Frontal cortex (tissue), 4 donors: Measurements from ENCODE around the gene CXCL16. TPM values are rescaled to one million over a fixed set of nuclear protein-coding genes. Genes with fewer than 3 reads are reported as not detected.

Experiments used
- DNase-seq, 2 donors: peaks; one replicate each; pipeline ENCODE4 v3.0.0; 2012; ENCODE audit warnings: low spot score in 2 of 2
- FAIRE-seq: peaks from 2 replicates; lab custom pipeline; 2012; peaks lifted over from hg19 to GRCh38; lab: Jason Lieb, UNC
- total RNA-seq: library from RNA; depleted of rRNA; stranded (reverse); fragments of >200 nt; gene quantifications from one replicate; pipeline ENCODE4 v1.2.3, GENCODE V29; 2014
- donor health status: control.
- donor health status: control.
- donor health status: control.

CXCL16 gene, protein sequence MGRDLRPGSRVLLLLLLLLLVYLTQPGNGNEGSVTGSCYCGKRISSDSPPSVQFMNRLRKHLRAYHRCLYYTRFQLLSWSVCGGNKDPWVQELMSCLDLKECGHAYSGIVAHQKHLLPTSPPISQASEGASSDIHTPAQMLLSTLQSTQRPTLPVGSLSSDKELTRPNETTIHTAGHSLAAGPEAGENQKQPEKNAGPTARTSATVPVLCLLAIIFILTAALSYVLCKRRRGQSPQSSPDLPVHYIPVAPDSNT
- total RNA-seq: under 0.01 TPM

DNA sequence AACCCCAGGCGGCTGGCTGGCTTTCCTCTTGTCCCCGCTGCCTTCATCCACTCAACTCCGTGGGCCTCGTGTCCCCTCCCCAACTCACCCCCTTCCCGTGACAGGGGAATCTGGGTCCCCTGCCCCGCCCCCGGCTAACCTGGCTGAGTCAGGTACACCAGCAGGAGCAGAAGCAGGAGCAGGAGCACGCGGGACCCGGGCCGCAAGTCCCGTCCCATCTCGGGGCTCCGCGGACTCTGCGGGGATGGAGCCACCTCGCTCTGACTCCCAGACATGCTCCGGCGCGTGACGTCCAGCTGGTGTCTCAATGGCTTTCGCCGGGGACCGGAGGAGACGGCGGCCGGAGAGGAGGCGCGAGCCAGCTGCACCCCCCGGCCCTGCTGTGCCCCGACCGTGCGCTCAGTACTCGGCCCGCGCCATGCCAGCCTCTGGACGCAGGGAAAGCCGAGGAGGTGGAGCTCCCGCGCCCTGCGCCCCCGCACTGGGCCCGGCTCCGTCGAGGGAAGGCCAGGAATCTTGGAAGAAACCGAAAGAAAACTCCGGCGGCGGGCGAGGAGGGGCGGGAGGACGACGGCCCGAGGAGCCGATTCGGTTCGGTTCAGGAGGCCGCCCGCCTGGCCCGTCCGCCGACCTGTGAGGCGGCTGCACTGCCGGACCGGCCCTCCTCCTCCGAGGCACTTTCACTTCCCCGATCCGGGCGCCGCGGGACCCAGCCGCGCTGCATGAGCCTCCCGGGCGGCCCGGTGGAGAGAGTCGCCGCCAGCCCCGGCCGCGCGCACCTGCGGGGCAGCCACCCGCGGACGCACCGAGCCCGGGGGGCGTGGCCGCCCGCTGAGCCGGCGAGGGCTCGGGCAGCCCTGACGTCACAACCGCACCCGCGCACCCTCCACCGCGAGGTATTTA, at the start of gene CXCL16, which contains the start of gene ZMYND15:
Gene CXCL16, minus strand, starts transcription at position 807 of the 903 bp plus-strand sequence. Its CDS starts 589 bp downstream, at position 218.
Gene ZMYND15, plus strand, starts transcription at position 712 of the 903 bp plus-strand sequence. CDS start 716 bp downstream, outside the sequence.
- no peak for FAIRE-seq

DNA sequence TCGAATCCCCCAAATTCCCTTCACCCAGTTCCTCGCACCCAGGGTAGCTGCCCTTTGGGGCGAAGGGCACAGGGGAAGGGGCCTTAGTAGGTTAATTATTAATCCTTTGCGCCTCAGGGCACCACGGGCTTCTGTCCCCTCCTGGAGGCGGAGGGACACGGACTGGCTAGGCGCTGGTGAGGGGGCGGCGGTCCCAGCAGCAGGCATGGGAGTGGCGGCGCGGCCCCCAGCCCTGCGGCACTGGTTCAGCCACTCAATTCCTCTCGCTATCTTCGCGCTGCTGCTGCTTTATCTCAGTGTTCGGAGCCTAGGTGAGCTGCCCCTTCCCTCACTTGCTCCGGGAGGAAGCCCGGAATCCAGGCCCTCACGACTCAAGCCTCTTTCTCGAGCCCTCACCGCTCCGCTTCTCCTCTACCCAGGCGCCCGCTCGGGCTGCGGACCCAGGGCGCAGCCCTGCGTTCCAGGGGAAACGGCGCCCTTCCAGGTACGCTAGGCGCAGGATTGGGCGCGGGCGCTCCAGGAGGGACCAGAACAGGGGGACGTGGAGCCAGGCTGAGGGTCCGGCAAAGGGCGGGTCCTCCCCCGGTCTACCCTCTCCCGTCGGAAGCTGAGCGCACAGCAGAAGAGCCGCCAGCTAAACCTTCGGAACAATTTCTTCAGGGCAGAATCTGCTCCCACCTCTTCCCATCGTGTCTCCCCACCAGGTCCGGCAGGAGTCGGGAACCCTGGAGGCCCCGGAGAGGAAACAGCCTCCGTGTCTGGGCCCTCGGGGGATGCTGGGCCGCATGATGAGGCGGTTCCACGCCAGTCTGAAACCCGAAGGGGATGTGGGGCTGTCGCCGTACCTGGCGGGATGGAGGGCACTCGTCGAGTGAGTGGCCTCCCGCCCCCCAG, 49.3 kb upstream of the CXCL16 start, which contains the start of gene GLTPD2:
Gene GLTPD2, plus strand, starts transcription at position 158 of the 894 bp plus-strand sequence. Its CDS starts 48 bp downstream, at position 206.
- FAIRE-seq: no peak

More for the DNA sequence above, at the start of gene CXCL16, which contains the start of gene ZMYND15:
- DNase-seq: peak; percentile 66 to 74

DNA sequence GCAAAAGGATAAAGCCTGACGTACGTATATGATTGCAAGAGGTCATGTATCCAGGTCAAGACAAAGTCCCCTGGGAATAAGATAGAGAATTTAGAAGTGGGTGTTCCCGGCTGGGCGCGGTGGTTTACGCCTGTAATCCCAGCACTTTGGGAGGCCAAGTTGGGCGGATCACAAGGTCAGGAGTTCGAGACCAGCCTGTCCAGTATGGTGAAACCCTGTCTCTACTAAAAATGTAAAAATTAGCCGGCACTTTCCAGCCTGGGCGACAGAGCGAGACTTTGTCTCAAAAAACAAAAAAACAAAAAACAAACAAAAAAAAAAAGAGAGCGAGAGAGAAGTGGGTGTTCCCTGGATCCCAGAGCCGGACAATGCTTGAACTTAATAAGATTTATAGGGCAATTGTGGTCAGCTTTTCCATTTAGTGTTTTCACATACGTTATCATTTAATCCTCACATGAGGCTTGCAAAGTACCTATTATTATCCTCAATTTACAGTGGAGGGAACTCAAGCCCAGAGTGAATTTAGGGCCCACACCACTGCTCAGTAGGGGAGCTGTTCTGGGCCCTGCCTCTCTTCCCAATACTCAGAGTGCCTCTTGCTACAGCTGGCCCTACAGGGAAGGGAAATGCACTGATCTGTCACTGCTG, 48.6 kb upstream of the CXCL16 start:
- FAIRE-seq (no peak), DNase-seq (no peak)

More for the DNA sequence above, 49.3 kb upstream of the CXCL16 start, which contains the start of gene GLTPD2:
- DNase-seq: no peak

GRCh38 chr17:4786516-4786915, 46.8 kb upstream of the CXCL16 start:
- DNase-seq (no peak), FAIRE-seq (no peak)

GRCh38 chr17:4786106-4786511, 46.4 kb upstream of the CXCL16 start, which contains the start of gene VMO1:
TSS of gene VMO1 (minus strand) at chr17:4786364. CDS start at chr17:4786352, 12 bp downstream.
- no peak for FAIRE-seq
- no peak for DNase-seq

DNA sequence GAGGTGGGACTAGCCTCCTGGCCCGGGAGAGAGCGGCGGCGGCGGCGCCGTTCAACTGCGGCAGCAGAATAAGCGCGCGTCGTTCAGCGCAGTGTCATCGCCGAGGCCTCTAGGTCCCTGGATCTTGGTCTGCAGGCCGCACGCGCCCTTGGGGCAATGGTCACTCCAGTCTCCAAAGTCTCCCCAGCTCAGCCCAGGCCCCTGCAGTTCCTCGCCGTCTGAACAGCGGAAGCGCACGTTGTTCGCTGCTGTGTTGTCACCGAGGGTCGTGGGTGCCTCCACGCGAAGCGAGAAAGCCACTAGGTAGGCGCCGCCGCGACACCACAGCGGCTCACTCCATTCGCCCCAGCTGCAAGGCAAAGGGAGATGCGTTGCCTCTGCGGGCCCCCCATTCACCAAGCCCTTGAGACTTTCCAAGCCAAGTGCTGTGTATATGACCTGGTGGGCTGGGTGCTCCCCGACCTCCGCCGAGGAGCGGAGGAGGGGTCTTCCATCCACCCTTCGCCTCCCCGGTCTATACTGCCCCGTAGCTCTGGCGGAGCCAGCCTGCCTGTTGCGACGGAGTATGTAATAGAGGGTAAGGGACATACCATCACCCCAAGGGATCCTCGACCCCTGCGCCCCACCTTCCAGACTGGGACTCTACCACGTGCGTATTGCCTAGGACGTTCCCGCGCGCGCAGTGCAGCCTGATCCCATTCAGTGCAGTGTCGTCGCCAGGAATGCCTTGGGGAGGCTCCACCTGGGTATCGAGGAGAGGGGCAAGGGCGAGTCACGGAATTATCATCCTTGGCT, 45.8 kb upstream of the CXCL16 start:
- FAIRE-seq: no peak
- no peak for DNase-seq

DNA sequence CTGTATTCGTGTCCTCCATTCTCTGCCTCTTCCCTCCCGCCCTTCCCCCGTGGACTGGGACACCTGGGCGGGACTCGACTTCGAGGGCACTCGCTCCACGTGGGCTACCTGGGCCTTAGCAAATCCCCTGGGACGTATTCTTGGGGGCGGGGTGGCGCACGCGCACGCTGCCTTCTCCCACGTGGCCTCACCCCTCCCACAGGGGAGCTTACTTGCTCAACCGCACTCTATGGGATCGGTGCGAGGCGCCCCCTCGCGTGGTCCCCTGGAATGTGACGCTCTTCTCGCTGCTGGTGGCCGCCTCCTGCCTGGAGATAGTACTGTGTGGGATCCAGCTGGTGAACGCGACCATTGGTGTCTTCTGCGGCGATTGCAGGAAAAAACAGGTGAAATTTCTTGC, 42.9 kb upstream of the CXCL16 start:
- DNase-seq (peak in 1 of 2 donors; percentile 30), FAIRE-seq (no peak)

DNA sequence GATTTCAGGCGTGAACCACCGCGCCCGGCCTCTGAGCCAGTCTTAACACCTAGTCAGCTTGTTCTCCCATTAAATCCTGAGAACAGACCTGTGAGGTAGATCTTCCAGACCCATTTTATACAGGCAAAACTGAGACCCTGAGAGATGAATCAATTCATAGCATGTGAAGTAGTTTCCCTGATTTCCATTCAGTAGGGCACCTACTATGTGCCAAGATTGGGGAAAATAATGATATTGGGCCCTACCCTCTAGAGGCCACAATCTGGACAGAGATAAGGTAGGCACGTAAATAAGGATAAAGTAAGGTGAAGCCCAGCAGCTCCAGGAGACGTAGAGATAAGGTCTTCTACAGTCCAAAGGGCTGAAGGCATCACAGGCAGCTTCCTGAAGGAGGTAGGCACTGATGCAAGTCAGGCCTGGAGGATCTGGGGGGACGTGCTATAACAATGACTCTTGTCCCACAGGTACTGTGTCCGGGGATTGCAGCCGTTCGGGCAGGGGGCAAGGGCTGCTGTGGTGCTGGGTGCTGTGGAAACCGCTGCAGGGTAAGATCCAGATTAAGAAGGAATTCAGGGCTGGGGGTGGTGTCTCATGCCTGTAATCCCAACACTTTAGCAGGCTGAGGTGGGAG, 40.7 kb upstream of the CXCL16 start:
- FAIRE-seq: no peak
- no peak for DNase-seq

DNA sequence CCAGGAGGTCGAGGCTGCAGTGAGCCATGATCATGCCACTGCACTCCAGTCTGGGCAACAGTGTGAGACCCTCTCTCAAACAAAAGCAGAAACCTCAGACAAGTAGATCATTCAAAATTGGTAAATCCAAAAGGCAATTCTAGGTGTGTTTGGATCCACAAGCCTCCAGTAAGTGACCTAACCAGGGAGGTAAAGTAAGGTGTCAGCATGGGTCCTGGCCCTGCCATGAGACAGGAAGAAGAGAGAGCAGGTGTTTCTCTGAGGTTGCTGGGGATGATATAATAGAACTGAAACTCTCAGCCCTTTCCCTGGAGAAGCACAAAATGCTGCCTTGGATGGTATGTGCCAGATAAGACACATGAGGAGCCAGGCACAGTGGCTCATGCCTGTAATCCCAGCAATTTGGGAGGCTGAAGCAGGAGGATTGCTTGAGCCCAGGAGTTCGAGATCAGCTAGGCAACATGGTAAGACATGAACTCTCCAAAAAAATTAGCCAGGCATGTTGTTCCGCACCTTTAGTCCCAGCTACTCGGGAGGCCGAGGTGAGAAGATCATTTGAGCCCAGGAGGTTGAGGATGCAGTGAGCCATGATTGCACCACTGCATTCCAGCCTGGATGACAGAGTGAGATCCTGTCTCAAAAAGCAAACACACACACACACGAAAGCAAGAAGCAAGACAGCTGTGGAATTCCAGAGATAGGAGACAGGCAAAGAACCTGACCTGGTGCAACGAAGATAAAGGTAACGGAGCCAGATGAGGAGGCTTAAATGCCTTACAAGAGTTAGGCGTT, 38.4 kb upstream of the CXCL16 start:
- FAIRE-seq (no peak), DNase-seq (no peak)

DNA sequence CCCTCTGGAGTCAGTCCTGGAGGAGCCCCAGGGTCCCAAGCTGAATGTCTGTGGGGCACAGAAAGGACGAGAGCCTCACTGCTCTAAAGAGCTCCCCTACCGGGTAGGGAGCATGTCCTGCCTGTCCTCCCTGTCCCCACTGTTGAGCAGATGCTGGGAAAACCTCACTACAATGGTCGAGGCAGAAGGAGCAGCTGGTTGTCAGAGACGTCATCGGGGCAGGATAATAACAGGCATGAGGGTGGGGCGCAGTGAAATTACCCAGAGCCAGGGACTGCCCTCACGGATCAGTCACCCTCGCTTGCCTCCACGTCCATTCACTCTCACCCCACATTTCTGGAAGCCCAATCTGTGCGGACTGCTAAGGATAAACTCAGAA, 32.5 kb upstream of the CXCL16 start:
- FAIRE-seq (no peak), DNase-seq (no peak)

DNA sequence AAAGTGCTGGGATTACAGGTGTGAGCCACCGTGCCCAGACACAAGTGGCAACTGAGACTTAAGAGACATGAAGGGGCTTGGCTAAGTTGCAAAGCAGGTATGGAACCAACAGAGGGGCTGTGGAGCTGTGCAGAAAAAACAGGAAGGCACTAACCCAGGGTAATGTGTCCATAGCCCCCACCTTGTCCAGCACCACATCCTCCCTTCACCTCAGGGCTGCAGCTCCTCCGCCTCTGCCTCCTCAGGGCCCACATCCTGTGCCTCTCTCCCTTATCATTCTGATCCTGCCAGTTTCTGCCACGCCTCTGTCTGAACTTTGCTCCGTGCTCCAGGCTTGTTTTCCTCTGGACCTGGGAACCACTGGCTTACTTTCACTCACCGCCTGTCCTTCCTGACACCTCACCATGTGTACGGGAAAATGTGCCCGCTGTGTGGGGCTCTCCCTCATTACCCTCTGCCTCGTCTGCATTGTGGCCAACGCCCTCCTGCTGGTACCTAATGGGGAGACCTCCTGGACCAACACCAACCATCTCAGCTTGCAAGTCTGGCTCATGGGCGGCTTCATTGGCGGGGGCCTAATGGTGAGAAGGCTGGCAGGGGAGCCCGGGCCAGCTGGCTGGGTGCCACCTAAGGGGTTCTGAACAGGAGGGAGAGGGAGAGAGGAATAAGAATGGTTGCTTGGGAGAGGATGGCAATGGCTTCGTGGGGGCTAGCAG, 31.9 kb upstream of the CXCL16 start, which contains the start of gene TM4SF5:
Gene TM4SF5, plus strand, starts transcription at position 368 of the 716 bp plus-strand sequence. Its CDS starts 37 bp downstream, at position 405.
- DNase-seq (no peak), FAIRE-seq (no peak)

- FAIRE-seq: no peak
Observed at GRCh38 chr17:4769628-4770027, 29.9 kb upstream of the CXCL16 start.

DNA sequence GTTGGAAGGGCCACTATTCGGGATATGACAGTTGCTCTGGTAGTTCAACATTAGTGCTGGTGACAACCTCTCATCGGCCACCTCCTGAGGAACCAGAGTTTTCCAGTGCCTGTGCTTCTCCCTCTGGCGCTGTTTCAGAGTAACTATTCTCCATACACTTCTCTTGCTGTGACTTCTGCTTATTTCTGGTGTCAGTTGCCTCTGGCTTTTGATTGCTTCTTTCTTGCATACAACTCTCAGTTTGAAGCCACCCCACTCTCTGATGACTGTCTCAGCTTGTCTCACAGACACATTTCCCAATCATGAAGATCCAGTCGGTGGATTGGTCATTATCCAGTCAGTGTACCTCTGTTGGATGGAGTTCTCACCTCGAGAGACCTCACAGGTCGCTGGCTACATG, 28.6 kb upstream of the CXCL16 start:
- DNase-seq (no peak), FAIRE-seq (no peak)

More at GRCh38 chr17:4769628-4770027, 29.9 kb upstream of the CXCL16 start:
- no peak for DNase-seq

DNA sequence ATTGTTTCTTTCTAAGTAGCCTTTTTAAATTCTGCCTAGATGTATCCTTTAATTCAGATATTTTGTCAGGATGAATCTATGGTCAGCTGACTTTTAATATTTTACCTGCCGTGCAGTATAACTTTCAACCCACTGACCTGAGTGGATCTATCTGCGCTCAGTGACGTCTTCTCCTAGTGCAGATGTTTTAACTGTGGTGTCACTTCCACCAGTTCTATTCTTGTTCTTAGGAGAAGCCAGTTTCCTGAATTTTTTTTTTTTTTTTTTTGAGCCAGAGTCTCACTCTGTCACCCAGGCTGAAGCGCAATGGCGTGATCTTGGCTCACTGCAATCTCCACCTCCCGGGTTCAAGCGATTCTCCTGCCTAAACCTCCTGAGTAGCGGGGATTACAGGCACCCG, 27.0 kb upstream of the CXCL16 start:
- FAIRE-seq: no peak
- no peak for DNase-seq

- FAIRE-seq (no peak), DNase-seq (no peak)
Observed at GRCh38 chr17:4766201-4766600, 26.5 kb upstream of the CXCL16 start.

DNA sequence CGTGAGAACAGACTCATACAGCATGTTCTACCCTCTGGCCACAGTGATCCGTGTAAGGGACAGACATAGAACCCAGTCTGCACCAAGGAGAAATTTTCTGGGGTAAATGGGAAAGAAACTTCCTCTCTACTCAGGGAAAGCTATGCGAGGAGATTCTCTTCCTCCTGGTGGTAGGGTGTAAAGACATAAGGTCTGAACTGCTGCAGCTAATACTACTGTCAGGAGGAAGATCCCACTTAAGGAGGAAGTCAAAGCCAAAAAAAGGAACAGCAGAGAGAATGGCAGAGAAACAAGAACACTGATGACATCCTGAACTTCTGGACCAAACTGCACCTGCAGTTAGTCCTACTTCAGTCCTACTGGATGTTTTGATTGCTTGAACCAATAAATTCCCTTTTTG, 24.9 kb upstream of the CXCL16 start:
- FAIRE-seq (no peak), DNase-seq (no peak)
